Endothelial cell (in vitro differentiated cells): ENCODE results near the gene RASD2. TPM values are rescaled to one million over a fixed set of nuclear protein-coding genes. Genes with fewer than 3 reads are reported as not detected.

Source experiments
- DNase-seq: peaks from one replicate; pipeline ENCODE4 v3.0.0; 2021; ENCODE audit warnings: low spot score
- H3K27ac Mint-ChIP-seq: one replicate; pipeline ENCODE4 v1.8.0; 2021; ENCODE audit warnings: mixed read lengths, inconsistent platforms; ENCODE audit not compliant: unreplicated experiment
- H3K27me3 Mint-ChIP-seq: one replicate; pipeline ENCODE4 v1.8.0; 2021; ENCODE audit warnings: mild to moderate bottlenecking, moderate library complexity, mixed read lengths, inconsistent platforms; ENCODE audit not compliant: unreplicated experiment
- H3K36me3 Mint-ChIP-seq: one replicate; pipeline ENCODE4 v1.8.0; 2021; ENCODE audit warnings: mild to moderate bottlenecking, low read depth, mixed read lengths, inconsistent platforms; ENCODE audit not compliant: unreplicated experiment
- H3K4me1 Mint-ChIP-seq: one replicate; pipeline ENCODE4 v1.8.0; 2021; ENCODE audit warnings: mild to moderate bottlenecking, mixed read lengths, inconsistent platforms; ENCODE audit not compliant: unreplicated experiment
- H3K4me3 Mint-ChIP-seq: one replicate; pipeline ENCODE4 v1.8.0; 2021; ENCODE audit warnings: mild to moderate bottlenecking, mixed read lengths, inconsistent platforms; ENCODE audit not compliant: unreplicated experiment
- H3K9me3 Mint-ChIP-seq: one replicate; pipeline ENCODE4 v1.8.0; 2021; ENCODE audit warnings: mixed read lengths, inconsistent platforms; ENCODE audit not compliant: unreplicated experiment
- total RNA-seq: library from RNA; stranded (reverse); fragmentation: NEBNext Ultra II Directional; extraction: Animal tissue kit (Norgen Biotek cat#: 25700); gene quantifications from one replicate; pipeline ENCODE4 v1.2.1, GENCODE V29; 2021; ENCODE audit not compliant: unreplicated experiment
- TF ChIP-seq, protein P1 (sequence below): fragments of 200-600 bp; sonication (generic); IDR thresholded peaks from one replicate; pipeline ENCODE4 v1.5.0; 2021; ENCODE audit warnings: antibody characterized with exemption; ENCODE audit not compliant: unreplicated experiment

RASD2 gene
- total RNA-seq, 1 donor from 2014 or later, result not detected

DNA sequence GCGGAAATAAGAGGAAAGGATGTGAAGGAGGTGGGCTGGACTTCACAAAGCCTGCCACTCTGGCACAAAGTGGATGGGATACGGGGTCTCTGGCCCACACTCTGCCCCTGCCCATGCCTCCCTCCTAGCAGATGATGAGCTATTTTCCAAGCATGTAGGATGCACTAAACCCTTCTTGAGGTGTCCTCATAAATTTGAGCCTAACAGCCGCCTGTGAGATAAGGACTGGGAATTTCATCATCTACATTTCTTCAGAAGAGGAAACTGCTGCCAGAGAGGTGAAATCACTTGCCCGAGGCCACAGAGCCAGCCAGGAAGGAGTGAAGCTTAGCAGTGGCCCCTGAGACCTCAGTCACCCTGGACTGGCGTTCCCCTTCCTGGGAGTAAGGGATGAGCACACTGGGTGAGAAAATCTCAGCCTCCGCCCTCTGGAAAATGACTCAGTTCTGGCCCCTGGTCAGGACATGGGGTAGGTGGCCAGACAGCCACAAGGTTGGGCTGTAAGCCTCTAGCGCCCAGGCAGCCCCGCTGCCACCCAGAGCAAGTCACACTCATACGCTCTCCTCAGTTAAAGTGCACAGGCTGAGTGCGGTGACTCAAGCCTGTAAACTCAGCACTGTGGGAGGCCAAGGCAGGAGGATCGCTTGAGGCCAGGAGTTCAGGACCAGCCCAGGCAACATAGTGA, 48.6 kb downstream of the RASD2 start:
- no peak for DNase-seq
- H3K27ac Mint-ChIP-seq, result no peak overlapping the region
- peaks cover 4% of the 10 kb centered on the region for H3K36me3 Mint-ChIP-seq
- TF ChIP-seq, protein P1, sequence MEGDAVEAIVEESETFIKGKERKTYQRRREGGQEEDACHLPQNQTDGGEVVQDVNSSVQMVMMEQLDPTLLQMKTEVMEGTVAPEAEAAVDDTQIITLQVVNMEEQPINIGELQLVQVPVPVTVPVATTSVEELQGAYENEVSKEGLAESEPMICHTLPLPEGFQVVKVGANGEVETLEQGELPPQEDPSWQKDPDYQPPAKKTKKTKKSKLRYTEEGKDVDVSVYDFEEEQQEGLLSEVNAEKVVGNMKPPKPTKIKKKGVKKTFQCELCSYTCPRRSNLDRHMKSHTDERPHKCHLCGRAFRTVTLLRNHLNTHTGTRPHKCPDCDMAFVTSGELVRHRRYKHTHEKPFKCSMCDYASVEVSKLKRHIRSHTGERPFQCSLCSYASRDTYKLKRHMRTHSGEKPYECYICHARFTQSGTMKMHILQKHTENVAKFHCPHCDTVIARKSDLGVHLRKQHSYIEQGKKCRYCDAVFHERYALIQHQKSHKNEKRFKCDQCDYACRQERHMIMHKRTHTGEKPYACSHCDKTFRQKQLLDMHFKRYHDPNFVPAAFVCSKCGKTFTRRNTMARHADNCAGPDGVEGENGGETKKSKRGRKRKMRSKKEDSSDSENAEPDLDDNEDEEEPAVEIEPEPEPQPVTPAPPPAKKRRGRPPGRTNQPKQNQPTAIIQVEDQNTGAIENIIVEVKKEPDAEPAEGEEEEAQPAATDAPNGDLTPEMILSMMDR, result no peak
- no peaks in the 10 kb centered on the region for H3K9me3 Mint-ChIP-seq
- H3K4me3 Mint-ChIP-seq, result no peak overlapping the region
- peaks cover 4% of the 10 kb centered on the region for H3K27me3 Mint-ChIP-seq
- no peaks in the 10 kb centered on the region for H3K4me1 Mint-ChIP-seq

DNA sequence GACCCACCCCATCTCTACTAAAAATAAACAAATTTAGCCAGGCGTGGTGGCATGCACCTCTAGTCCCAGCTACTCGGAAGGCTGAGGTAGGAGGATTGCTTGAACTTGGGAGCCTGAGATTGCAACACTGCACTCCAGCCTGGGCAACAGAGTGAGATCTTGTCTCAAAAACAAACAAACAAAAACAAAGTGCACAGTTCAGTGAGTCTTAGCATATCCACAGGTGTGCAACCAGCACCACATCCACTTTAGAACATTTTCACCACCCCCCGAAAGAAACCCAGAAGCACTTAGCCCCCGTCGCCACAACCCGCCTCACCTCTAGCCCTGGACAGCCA, 49.1 kb downstream of the RASD2 start:
- H3K9me3 Mint-ChIP-seq, result no peaks in the 10 kb centered on the region
- TF ChIP-seq, protein P1, result no peak
- peaks cover 4% of the 10 kb centered on the region for H3K36me3 Mint-ChIP-seq
- no peak for DNase-seq
- no peak overlapping the region for H3K4me3 Mint-ChIP-seq
- no peaks in the 10 kb centered on the region for H3K4me1 Mint-ChIP-seq
- peaks cover 4% of the 10 kb centered on the region for H3K27me3 Mint-ChIP-seq
- H3K27ac Mint-ChIP-seq, result no peak overlapping the region

DNA sequence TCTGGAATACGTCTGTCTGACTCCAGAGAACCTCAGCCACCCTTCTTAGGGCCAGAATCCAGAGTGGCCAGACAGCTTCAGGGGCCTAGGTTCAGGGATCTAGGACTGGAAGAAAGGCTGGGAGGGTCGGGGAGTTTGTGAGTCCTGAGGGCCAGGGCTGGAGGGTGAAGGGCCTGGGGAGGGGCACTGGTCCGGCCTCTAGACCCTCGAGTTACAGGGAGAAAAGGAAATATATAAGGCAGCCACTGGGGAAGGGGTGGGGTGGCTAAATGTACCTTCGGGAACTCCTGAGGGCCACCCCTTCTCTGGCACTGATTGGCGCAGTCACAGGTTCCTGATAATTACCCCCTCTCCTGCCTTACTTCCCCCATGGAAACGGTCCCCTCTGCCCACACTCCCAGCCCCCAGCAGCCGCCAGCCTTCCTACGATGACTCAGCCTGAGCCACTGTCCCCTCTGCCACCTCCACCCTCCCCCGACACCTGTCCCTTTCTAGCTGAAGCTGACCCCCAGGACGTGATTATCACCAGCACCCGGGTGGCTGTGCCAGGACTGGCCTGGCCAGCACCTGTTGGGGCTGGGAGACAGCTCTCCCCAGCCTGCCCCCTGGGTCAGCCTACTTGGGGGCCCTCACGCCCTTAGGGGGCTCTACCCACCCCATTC, 50.1 kb downstream of the RASD2 start:
- Mint-ChIP-seq H3K36me3 (peaks cover 4% of the 10 kb centered on the region), H3K4me1 (no peaks in the 10 kb centered on the region), H3K27me3 (peaks cover 4% of the 10 kb centered on the region), H3K9me3 (no peaks in the 10 kb centered on the region), H3K4me3 (no peak overlapping the region), H3K27ac (no peak overlapping the region)
- TF ChIP-seq, protein P1, result no peak
- no peak for DNase-seq

DNA sequence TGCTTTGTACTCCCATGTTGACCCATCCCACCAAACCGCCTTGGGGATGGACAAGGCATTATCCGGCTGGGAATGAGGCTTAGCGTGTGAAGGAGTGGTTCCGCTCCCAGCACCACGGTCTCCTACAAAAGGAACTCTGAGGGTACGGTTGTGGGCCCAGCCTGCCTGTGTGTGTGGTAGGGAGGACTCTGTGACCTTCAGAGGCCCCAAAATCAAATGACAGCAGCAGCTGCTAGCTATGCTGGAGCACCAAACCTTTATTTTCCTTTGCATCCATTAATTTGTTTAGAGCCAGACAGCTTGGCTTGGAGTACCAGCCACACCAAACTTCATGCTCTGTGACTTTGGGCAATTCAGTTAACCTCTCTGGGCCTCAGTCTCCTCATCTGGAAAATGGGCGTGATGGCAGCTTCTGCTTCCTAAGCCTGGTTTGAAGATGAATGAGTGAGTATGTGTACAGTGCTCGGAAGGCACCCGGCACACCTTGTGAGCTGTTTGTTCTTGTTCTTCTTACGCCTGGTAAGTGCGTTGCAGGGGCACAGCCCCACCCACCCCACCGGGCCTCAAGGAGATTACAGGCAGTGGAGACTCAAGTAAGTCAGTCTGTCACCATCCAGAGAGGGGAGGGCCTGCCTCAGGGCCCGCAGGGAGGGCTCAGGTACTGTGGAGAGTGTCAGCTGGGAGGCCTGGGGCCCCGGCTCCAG, 51.2 kb downstream of the RASD2 start:
- H3K36me3 Mint-ChIP-seq, result peaks cover 2% of the 10 kb centered on the region
- no peaks in the 10 kb centered on the region for H3K9me3 Mint-ChIP-seq
- no peak overlapping the region for H3K4me3 Mint-ChIP-seq
- TF ChIP-seq, protein P1, result no peak
- H3K27ac Mint-ChIP-seq, result no peak overlapping the region
- H3K27me3 Mint-ChIP-seq, result peaks cover 4% of the 10 kb centered on the region
- no peaks in the 10 kb centered on the region for H3K4me1 Mint-ChIP-seq
- no peak for DNase-seq
